Epithelial cell of prostate (primary cell): Measurements from ENCODE around the gene IFT27.
"Not testable (repeated sequence)": the region's sequence is repeated elsewhere in the genome, so short reads cannot be mapped to it uniquely, and the experiment has no call there.

Source experiments
- DNase-seq: peaks from one replicate; pipeline ENCODE4 v3.0.0-alpha.2; 2011; ENCODE audit warnings: low read depth, low spot score
- H3K27ac ChIP-seq: fragments of 450-650 bp; 2 replicates; pipeline ENCODE4 v1.5.1; 2017; ENCODE audit warnings: mild to moderate bottlenecking

IFT27 gene

DNA sequence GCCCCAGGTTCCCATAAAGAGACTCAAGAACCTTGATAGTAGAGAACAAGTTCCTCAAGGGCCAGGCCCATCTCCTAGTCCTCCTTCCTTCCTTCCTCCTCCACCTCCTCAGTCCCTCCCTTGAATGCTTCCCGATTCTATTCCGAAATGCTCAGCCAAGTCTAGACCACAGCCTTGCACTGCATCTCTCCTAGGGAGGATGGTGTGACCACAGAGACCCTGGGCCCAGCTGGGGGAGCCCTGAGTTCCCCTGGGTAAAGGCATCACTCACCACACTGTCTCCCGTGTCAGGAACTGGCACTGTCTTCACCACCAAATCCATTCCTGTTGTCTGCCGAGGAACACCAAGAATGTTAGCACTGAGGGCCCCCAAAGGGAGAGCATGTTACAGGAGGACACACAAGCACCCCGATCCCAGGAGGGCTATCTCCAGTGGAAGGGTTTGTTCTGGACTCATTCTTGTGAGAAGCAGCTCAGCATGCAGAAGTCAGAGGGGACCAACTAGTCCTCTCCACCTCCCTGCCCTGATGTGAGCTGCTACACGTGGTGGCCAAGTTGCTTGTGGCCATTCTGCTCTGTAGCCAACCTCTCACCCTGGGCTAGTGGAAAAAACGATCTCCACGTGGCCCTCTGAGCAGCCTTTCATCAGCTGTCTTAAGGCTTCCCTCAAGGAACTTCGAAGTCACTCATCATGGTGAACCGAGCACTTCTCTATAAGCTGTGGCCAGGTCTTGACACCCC is 8.7 kb downstream of the IFT27 start:
- no peak for DNase-seq
- no peak overlapping the region for H3K27ac ChIP-seq

GRCh38 chr22:36765943-36766450 is 9.9 kb downstream of the IFT27 start:
- DNase-seq: no peak
- H3K27ac ChIP-seq: no peak overlapping the region

DNA sequence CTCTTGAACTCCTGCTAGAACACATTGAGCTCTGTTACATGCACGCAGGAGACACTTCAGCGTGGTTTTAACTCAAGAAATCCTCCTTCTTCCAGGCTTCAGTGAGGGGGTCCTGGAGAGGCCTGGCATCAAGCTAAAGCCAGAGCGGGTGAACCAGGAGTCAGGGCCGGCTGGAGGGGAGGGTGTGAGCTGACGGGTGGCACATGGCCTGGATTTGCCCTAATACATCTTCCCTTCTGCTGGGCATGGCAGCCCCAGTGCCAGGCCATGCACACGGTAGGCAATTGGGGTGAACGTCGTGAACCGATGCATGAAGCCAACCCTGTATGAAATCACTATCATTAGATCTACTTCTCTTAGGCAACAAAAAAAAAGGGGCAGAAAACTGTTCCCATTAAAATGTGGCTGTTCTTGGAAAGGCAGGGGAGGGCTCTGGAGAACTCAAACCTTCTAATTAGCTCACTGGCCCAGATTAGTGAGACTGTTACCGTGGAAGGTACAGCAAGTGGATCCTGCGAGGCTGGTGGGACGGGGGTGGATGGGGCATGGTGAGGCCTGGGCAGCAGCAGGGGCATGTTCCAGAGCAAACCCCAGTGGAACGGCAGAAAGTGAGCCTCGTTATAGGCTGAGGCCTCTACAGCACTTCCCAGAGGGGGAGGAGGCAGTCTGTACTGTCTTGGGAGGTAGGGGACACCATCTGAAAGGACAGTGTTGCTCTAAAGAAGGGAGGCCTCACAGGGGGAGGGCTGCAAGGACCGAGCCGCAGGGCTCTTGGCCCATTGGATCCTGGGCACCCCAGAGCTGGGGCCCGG is 10.6 kb downstream of the IFT27 start:
- no peak overlapping the region for H3K27ac ChIP-seq
- DNase-seq: no peak

DNA sequence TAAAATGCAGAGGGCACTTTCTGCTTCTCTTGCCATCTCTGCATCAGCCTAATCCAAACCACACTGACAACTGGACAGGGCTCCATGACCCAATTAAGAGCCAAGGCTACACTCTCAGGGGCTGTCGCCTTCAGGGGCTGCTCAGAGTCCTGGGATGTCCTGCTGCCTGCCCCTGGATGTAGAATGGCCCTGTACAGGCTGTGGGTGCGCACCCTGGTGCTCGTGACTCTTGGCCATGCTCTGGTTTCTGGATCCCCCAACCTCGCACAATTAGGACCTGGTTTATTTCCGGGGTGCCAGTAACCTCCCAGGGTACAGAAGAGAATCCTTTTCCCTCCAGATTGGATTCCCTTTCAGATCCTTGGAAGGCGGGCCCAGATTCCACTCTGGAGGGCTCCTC is 11.3 kb downstream of the IFT27 start:
- H3K27ac ChIP-seq: no peak overlapping the region
- DNase-seq: no peak

- no peak for DNase-seq
- H3K27ac ChIP-seq: no peak overlapping the region
Observed at GRCh38 chr22:36764060-36764459, 11.9 kb downstream of the IFT27 start.

- DNase-seq: no peak
- H3K27ac ChIP-seq: no peak overlapping the region
Observed at GRCh38 chr22:36763576-36763975, 12.3 kb downstream of the IFT27 start.

DNA sequence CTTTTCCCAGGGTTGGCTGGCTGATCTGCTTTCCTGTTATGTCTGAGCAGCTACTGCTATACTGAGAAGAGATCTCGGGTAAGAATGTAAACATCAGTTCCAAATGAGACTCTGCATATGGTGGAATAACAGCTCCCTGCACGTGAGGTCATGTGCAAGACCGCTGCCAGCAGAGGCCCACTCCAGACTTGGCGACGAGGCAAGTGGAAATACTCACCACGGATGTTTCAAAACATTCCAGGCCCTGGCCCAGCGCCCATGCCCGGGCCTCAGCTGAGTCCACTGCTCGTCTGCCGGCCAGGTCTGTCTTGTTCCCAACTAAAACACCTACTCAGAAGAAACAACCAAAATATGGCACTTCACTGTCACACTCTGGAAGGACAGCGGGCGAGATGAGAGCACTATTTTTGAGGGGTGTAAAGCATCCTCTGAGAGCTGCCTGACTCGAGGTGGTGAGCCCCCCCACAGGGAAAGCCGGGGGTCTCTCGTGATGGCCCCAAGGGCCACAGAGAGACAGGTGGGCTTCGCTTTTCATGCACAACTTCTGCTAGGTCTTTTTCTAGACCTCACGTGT is 13.1 kb downstream of the IFT27 start:
- no peak for DNase-seq

DNA sequence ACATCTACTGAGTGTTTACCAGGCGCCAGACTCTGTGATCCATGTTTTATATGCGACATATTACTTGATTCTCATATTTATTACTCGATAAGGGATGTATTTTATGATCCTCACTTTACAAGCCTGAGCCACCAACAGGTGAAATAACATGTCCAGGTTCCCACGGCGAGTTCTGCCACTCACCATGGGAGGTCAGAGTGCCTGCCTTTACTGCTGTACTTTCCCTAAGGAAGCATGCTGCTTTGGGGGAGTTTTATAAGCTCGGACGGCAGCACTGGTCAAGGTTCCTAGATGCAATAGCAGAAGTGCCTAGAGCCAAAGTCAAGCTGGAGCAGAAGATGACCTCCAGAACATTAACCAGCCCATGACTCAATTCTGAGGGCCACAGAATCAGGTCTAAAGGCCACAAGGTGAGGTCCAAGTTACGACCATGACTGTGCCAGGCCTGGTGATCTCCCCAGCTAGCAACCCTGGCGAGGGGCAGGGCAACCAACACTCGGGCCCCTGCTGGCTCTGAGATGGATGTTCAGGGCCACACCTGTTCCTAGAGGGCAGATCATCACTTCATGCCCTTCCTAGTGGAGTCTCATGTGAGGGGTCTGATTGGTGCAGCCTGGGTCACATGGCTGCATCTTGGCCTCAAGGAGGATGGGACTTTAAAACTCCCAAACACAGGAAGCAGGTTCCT is 14.2 kb downstream of the IFT27 start:
- no peak overlapping the region for H3K27ac ChIP-seq
- DNase-seq: no peak

More for the DNA sequence above, 13.1 kb downstream of the IFT27 start:
- H3K27ac ChIP-seq: no peak overlapping the region

GRCh38 chr22:36760786-36761185 is 15.1 kb downstream of the IFT27 start:
- no peak for DNase-seq
- no peak overlapping the region for H3K27ac ChIP-seq

GRCh38 chr22:36759481-36760159 is 16.3 kb downstream of the IFT27 start:
- no peak overlapping the region for H3K27ac ChIP-seq

DNA sequence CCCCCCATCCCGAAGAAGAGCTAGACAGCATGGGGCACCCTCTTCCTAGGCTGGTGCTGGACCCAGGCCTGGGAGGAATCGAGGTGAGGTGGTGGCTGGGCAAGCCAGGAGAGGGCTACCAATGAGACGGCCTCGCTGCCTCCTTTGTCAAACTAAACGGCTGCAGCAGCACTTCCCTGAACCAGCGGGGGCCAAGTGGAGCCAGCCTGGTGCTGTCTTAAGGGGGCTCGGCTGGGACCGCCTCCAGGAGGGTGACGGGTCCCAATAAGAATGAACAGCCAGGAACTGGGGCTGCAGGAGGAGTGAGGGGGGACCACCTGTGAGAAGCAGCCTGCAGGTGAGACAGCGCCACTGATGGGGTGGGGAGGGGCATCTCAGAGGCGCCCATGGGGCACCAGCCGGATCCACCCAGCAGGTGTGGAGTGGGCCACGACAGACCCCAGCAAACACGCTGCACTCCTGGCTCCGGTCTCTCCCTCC is 17.1 kb downstream of the IFT27 start:
- H3K27ac ChIP-seq: no peak overlapping the region
- no peak for DNase-seq

More at GRCh38 chr22:36759481-36760159, 16.3 kb downstream of the IFT27 start:
- no peak for DNase-seq

GRCh38 chr22:36757668-36758211 is 18.2 kb downstream of the IFT27 start:
- DNase-seq: no peak
- no peak overlapping the region for H3K27ac ChIP-seq

DNA sequence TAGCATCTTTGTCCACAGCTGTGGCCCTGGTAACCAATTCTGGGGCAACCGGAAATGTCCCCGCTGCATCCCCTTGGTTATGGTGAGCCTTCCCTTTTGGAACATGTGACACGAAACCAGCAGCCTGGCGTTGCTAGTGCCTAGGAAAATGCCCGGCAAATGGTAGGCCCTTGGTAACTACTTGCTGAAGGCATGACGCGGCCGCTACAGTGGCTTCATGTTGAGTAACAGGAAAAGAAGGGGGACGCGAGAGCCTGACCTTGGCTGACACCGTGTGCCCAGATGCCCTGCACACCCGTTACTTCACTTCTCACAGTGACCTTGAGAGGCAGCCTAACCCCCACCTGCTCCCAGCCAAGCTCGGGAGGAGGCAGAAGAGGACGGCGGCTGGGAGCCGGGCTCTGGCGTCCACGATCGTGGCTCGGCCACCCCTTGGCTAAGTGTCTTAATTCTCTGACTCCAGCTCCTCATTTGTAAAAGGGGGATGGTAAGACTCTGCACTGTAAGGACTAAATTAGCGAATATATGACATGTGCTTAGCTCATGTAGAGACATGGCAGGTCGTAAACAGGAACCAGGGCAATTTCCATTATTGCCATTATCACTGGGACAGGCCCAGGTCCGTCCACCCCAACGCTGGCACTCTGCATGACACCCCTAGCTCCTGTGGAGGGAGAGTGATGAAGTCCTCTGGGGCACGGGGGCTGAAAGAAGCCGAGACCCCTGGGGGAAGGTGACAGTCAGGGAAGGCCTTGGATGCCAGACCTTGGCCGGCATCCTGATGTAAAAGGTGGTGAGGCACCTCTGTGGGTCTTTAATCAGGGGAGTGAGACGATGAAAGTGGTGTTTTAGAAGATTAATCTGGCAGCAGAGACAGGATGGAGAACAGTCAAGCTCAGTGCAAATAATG is 18.9 kb downstream of the IFT27 start:
- DNase-seq: no peak
- no peak overlapping the region for H3K27ac ChIP-seq

- no peak for DNase-seq
Observed at GRCh38 chr22:36756031-36756430, 19.9 kb downstream of the IFT27 start.

GRCh38 chr22:36755316-36755715 is 20.6 kb downstream of the IFT27 start:
- no peak overlapping the region for H3K27ac ChIP-seq
- DNase-seq: no peak

More at GRCh38 chr22:36756031-36756430, 19.9 kb downstream of the IFT27 start:
- no peak overlapping the region for H3K27ac ChIP-seq

DNA sequence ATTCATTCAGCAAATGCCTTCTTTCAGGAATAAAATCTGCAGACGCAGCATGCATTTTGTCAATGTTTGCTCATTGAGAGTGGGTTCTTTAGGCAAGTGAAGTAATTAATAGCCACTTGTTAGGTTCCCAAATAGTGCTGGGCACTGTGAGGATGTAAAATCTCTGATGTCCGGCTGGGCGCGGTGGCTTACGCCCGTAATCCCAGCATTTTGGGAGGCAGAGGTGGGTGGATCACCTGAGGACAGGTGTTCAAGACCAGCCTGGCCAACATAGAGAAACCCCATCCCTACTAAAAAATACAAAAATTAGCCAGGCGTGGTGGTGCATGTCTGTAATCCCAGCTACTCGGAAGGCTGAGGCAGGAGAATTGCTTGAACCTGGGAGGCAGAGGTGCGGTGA is 21.0 kb downstream of the IFT27 start:
- not testable (repeated sequence) for DNase-seq, H3K27ac ChIP-seq

GRCh38 chr22:36753916-36754315 is 22.0 kb downstream of the IFT27 start:
- DNase-seq: no peak
- H3K27ac ChIP-seq: no peak overlapping the region

DNA sequence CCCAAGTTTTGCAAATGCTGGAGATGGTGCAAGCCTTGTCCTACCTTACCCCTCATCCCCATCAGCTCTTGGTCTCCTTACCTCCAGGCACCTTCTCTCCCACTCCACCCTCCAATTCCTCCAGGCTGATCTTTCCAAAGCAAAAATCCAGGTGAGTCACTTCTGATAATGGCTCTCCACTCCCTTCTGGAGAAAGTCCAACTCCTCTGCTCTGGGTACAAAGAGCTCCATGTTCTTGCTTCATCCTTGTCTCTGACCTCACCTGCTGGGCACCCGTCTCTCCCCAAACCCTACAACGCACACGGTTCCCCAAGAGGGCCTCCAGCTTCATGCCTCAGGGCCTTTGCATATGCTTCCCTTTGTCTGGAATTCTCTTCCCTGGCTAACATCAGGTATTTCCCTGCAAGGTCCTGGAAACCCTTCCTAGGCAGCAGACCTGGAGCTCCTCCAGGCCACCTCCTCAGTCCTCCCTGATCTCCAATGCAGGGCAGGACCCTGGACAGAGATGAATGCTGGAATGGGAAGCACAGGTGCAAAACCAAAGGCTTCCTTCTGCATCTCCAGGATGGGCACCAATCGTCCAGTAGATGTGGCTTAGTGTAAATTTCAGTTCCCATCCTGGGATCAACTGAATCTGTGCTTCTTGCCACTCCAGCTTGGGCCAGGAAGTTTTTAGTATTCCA is 22.7 kb downstream of the IFT27 start:
- H3K27ac ChIP-seq: no peak overlapping the region
- DNase-seq: no peak
